ENCODE results near the gene TMEM150A.
"Not testable (repeated sequence)": the region's sequence is repeated elsewhere in the genome, so short reads cannot be mapped to it uniquely, and the experiment has no call there.

The TMEM150A gene, protein sequence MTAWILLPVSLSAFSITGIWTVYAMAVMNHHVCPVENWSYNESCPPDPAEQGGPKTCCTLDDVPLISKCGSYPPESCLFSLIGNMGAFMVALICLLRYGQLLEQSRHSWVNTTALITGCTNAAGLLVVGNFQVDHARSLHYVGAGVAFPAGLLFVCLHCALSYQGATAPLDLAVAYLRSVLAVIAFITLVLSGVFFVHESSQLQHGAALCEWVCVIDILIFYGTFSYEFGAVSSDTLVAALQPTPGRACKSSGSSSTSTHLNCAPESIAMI

GRCh38 chr2:85602476-85603234 is at the start of gene TMEM150A:
Gene TMEM150A, minus strand, starts transcription at chr2:85602698. Its CDS starts 750 bp downstream, at chr2:85601948.
- peak; percentile 82 for DNase-seq (ENCODE audit: low spot score)

- DNase-seq (ENCODE audit: low spot score), result no peak
These were observed 49.6 kb upstream of the TMEM150A start for GRCh38 chr2:85652056-85652455.

DNA sequence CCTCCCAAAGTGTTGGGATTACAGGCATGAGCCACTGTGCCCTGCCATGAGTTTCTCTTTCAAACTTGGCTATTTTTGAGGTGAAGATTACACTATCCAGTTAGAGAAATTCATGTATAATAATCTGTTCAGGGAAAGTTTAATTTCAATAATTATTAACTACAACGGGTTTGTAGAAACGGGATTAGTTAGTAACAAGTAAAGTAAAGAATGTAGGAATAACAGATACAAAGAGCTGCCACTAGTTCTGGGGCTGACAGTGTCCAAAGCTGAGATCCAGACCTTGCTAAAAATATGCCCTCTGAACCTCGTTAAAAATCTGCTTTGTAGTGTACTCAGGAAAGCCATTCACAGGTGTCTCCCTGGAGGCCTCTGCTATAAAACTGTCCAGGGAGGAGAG is 48.6 kb upstream of the TMEM150A start:
- DNase-seq (ENCODE audit: low spot score), result no peak

- DNase-seq (ENCODE audit: low spot score), result no peak
These were observed 48.0 kb upstream of the TMEM150A start for GRCh38 chr2:85650456-85650855.

DNA sequence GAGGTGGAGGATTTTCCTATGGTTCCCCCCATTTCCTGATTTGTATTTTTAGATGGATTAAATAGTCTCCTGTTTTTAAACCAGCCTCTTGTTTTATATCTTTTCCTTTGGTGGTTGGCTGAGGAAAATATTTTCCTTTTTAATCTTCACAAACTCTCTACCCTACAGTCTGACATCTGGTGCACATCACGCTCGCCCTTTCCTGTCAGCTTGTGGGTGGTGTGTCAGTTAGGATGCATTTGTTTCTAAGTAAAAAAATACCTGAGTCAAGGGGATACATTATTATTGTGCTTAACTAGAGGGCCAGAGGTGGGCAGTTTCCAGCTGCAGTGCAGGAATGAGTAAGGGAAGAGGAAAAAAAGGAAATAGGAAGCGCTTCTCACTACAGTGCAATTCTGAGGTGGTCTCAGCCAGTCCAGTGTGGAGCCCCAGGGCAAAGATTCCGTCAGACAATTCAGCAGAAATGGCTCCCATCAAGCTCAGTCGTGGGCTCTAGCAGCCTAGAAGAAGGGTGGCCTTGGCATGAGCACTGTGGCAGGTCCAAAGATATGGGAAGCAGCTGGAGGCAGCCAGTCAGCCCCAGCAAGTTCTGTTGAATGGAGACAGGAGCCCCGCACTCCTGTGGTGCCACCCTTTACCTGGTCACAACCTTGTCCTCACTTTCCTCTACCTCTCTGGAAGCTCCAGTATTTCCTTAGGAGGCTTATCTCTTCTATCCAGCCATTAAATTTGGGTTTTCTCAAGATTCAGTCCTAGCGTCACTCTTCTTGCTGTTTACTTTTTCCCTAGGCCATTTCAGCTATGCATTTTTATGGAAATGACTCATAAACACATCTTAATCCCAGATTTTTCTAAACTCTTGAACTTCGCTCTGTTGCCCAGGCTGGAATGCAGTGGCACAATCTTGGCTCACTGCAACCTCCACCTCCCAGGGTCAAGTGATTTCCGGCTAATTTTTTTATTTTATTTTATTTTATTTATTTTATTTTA is 47.0 kb upstream of the TMEM150A start:
- no peak for DNase-seq (ENCODE audit: low spot score)

DNA sequence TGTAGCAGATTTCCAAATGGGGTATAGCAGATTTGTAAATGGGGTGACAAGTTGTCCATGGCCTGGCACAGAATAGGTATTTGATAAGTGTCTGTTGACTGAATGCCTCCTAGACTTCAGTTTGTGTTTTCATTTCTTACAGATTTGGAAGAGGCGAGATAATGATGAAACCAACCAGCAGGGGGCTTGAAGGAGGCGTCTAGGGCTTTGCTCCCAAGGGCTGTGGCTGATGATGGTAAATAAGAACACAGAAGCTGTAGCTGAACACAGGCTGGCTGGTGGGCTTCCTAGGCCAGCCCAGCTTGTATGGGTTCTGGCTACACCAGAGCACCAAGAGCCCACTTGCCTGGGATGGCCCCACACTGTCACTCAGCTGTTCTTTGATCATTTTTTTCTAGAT is 46.1 kb upstream of the TMEM150A start:
- peak; percentile 10 for DNase-seq (ENCODE audit: low spot score)

DNA sequence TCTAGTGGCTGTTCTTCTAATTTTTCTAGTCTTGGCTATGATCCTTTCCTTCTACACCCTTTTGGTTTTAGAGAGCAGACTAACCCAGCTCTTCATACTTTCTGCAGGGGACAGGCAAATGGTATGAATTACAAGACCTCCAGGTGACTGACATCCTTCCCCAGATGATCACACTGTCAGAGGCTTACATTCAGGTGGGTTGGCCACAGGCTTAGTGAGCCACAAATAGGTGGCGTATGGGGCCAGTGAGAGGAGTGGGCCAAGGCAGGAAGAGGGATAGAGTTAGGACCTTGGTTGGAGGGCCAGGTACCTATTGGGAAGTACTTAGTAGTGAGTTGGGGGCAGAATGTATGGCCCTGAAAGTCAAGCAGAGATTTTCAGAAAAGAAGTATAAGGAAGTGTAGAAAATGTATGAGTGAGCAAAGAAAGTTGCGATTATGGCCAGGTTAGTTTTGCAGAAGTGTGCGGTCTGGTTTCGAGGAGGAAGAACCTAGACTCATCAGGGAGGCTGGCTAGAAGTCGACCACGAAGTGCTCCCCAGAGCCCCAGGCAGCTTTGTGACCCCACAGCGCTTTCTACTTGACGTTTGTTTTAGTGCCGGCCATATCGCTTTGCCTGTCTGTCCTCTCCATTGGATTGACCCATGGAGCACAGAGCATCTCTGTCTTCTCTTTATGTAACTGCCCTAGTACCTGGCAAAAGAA is 45.5 kb upstream of the TMEM150A start:
- DNase-seq (ENCODE audit: low spot score), result no peak

DNA sequence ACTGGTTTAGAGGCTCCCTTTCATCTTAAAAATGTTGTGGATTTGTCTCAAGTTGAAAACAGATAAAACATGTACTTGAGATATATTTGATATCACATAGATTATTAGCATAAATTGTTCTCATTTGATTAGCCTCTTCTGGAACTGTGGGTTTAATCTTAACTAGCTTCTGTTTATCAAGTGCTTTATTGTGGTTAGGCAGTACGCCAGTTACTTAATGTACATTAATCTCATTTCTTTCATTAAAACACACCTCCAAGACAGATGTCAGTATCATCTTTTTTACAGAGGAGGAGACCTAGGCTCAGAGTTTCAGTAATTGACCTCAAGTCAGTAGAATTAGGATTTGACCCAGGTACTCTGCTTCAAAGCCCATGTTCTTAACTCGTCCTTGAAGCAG is 43.7 kb upstream of the TMEM150A start:
- DNase-seq (ENCODE audit: low spot score), result no peak

- no peak for DNase-seq (ENCODE audit: low spot score)
These were observed 42.4 kb upstream of the TMEM150A start for GRCh38 chr2:85644909-85645308.

DNA sequence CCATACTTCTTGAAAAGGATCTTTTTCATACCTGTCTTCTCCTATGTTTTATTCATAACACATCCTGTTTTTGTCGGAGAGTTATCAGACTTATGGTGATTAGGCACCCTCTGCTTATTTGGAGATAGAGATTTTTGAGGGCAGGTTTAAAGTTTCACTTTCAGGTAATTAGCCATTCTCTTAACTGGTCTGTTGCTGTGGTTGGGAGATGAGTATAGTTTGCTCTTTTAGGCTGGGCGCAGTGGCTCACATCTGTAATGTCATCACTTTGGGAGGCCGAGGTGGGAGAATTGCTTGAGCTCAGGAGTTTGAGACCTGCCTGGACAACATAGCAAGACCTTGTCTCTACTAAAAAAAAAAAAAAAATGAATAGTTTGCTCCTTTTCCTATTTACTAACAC is 40.2 kb upstream of the TMEM150A start:
- no peak for DNase-seq (ENCODE audit: low spot score)

DNA sequence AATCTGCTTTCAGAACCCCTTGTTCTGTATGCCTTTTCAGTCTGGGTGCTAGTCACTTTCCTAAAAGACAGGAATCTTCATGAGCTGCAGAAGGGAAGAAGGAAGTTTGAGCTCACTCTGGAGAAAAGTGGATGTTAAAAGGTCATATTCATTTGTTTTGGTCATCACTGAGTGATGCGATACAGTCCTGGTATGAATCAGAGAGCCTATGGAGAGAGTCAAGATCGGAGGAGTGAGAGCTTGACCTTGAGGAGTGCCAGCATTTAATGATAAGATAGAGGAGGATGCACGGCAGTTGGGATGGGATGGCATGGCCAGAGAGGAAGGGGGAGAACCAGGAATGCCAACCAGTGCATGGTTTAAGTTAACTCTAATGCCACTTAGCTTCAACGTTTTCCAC is 33.1 kb upstream of the TMEM150A start:
- no peak for DNase-seq (ENCODE audit: low spot score)

DNA sequence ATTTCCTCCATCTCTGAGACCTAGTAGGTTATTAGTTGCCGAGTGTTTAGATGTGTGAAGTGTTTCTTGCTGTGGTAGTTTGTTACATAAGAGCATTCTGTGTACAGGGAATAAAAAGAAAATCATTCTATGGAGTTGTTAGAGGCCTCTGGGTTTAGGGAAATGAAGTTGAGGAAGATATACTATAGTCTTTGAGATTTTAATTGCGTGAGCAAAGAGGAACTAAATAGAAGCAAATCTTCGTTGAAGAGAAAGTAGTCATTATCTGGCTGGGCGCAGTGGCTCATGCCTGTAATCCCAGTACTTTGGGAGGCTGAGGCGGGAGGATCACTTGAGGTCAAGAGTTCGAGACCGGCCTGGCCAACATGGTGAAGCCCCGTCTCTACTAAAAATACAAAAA is 32.5 kb upstream of the TMEM150A start:
- DNase-seq (ENCODE audit: low spot score), result no peak

GRCh38 chr2:85631316-85631715 is 28.8 kb upstream of the TMEM150A start:
- no peak for DNase-seq (ENCODE audit: low spot score)

GRCh38 chr2:85628658-85629057 is 26.2 kb upstream of the TMEM150A start:
- no peak for DNase-seq (ENCODE audit: low spot score)

DNA sequence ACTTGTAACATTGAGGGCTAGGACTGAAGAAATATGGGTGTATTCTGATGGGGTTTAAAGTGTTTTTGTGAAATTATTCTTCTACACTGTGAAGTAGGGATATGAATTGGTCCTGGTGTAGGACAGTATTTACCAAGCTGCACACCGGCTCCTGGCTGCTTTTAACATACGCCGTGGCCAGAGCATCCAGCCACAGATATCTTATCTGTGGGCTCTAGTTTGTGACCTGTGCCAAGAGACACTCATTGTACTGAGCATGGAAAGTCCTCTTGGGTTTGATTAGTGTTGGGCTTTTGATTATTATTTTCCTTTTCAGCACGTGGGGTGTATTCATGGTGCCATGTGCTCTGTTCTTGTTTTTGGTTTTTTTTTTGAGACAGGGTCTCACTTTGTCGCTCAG is 21.5 kb upstream of the TMEM150A start:
- DNase-seq (ENCODE audit: low spot score), result no peak

DNA sequence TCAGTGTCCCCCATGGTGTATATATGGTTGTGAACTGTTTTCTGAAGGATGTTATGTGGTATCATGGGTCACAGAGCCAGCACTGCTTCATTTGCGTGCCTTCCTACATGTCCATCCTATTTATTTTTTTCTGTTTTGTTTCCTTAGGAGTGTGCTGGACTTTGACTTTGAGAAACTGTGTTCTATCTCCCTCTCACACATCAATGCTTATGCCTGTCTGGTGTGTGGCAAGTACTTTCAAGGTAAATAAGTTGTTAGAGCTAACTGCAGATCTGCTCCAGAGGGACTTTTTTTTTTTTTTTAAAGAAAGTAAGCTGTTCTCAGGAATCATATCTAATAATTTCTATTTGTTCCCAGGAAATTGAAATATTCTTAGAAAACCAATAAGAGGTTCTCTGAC is 18.8 kb upstream of the TMEM150A start:
- no peak for DNase-seq (ENCODE audit: low spot score)

DNA sequence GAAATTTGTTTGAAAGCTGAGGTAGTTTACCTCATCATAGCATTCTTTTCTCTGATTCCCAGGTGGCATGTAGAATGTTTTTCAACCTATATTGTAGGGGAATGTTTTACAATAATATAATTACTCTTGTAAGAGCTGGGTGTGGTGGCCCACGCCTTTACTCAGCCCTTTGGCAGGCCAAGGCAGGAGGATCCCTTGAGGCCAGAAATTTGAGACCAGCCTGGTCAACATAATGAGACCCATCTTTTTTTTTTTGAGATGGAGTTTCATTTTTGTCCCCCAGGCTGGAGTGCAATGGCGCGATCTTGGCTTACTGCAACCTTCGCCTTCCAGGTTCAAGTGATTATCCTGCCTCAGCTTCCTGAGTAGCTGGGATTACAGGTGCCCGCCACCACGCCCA is 17.1 kb upstream of the TMEM150A start:
- DNase-seq (ENCODE audit: low spot score), result no peak

- DNase-seq (ENCODE audit: low spot score), result not testable (repeated sequence)
These were observed 15.2 kb upstream of the TMEM150A start for GRCh38 chr2:85617723-85618122.

DNA sequence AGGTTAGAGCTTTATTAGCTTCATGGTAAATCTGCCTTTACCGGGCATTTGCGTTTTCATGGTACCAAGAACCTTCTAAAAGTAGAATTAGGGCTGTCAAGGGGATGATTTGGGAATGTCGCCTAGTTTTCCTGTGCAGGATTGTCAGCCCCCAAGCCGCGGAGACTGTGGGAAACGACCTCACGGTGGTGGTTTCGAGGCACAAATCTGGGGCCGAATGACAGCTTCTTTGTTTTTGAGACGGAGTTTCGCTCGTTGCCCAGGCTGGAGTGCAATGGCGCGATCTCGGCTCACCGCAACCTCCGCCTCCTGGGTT is 12.9 kb upstream of the TMEM150A start:
- DNase-seq (ENCODE audit: low spot score), result no peak

DNA sequence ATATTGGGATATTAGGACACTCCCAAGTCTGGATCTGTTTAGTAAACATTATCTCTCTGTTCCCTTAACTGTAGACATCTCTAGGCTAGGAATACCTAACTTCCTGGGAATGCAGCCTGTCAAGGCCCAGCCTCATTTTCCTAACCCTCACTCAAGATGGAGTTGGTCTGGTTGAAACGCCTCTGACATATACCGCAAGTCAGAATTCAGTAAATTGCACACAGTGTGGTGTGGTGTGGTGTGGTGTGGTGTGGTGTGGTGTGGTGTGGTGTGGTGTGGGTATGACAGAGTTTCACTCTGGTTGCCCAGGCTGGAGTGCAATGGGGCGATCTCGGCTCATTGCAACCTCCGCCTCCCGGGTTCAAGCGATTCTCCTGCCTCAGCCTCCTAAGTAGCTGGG is 12.3 kb upstream of the TMEM150A start:
- not testable (repeated sequence) for DNase-seq (ENCODE audit: low spot score)

DNA sequence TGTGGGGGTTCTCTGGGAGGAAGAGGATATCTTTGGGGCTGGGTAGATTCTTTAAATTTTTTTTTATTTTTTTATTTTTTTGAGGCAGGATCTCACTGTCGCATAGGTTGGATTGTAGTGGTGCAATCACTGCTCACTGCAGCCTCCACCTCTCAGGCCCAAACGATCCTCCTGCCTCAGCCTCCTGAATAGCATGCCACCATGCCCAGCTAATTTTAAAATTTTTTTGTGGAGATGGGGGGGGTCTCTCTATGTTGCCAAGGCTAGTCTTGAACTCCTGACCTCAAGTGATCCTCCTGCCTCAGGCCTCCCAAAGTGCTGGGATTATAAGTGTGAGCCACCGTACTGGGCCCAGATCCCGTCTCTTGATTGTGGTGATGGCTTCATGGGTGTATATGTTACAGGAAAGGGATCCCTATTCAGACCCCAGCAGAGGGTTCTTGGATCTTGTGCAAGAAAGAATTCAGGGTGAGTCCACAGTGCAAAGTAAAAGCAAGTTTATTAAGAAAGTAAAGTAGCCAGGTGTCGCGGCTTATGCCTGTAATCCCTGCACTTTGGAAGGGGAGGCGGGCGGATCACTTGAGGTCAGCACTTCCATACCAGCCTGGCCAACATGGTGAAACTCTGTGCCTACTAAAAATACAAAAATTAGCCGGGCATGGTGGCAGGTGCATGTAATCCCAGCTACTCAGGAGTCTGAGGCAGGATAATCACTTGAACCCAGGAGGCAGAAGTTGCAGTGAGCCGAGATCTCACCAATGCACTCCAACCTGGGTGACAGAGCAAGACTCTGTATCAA is 11.4 kb upstream of the TMEM150A start:
- DNase-seq (ENCODE audit: low spot score), result no peak
